ENCODE measurements around the gene MTUS2.

DNA sequence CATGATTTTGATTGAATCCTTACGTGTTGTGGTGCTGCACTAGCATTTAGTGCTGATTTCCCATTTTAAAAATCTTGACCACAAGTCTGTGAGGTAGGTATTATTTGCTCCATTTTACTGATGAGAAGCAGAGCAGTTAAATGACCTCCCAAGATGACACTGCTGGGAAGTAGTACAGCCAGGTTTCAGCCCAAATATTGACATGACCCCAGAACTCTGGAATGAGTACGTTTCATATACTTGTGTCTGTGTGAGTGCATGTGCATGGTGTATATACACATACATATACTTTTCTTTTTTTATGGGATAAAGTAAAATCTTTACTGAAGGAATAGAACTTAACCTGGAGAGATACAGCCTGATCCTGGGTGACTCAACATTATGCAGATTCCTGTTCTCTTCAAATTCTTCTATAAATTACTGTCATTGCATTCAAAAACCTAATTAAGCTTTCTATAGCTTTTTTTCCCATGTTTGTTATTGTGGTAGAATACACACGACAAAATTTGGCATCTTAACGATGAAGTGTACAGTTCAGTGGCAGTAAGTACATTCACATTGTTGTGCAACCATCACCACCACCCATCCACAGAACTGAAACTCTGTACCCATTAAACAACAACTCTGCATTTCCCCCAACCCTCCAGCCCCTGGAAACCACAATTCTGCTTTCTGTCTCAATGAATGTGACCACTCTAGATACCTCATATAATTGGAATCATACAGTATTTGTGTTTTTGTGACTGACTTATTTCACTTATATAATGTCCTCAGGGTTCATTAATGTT, 311.9 kb downstream of the MTUS2 start:
- no peak for TF ChIP-seq POLR2AphosphoS5 (IDR thresholded peaks at IDR 0.05; ENCODE audit: low read depth)
- TF ChIP-seq, protein P1, sequence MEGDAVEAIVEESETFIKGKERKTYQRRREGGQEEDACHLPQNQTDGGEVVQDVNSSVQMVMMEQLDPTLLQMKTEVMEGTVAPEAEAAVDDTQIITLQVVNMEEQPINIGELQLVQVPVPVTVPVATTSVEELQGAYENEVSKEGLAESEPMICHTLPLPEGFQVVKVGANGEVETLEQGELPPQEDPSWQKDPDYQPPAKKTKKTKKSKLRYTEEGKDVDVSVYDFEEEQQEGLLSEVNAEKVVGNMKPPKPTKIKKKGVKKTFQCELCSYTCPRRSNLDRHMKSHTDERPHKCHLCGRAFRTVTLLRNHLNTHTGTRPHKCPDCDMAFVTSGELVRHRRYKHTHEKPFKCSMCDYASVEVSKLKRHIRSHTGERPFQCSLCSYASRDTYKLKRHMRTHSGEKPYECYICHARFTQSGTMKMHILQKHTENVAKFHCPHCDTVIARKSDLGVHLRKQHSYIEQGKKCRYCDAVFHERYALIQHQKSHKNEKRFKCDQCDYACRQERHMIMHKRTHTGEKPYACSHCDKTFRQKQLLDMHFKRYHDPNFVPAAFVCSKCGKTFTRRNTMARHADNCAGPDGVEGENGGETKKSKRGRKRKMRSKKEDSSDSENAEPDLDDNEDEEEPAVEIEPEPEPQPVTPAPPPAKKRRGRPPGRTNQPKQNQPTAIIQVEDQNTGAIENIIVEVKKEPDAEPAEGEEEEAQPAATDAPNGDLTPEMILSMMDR (conservative IDR thresholded peaks at IDR 0.05; ENCODE audit: low read depth in 2 of 2): no peak
- no peak for TF ChIP-seq CREB1 (CRISPR knock-in tag; IDR thresholded peaks at IDR 0.05; ENCODE audit: low read depth)
- no peak for TF ChIP-seq EZH2 (IDR thresholded peaks at IDR 0.05; ENCODE audit: low read depth, unreplicated experiment)
- TF ChIP-seq, protein P2, sequence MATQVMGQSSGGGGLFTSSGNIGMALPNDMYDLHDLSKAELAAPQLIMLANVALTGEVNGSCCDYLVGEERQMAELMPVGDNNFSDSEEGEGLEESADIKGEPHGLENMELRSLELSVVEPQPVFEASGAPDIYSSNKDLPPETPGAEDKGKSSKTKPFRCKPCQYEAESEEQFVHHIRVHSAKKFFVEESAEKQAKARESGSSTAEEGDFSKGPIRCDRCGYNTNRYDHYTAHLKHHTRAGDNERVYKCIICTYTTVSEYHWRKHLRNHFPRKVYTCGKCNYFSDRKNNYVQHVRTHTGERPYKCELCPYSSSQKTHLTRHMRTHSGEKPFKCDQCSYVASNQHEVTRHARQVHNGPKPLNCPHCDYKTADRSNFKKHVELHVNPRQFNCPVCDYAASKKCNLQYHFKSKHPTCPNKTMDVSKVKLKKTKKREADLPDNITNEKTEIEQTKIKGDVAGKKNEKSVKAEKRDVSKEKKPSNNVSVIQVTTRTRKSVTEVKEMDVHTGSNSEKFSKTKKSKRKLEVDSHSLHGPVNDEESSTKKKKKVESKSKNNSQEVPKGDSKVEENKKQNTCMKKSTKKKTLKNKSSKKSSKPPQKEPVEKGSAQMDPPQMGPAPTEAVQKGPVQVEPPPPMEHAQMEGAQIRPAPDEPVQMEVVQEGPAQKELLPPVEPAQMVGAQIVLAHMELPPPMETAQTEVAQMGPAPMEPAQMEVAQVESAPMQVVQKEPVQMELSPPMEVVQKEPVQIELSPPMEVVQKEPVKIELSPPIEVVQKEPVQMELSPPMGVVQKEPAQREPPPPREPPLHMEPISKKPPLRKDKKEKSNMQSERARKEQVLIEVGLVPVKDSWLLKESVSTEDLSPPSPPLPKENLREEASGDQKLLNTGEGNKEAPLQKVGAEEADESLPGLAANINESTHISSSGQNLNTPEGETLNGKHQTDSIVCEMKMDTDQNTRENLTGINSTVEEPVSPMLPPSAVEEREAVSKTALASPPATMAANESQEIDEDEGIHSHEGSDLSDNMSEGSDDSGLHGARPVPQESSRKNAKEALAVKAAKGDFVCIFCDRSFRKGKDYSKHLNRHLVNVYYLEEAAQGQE (IDR thresholded peaks at IDR 0.05; ENCODE audit: unreplicated experiment): no peak
- TF ChIP-seq EZH2phosphoT487 (IDR thresholded peaks at IDR 0.05; ENCODE audit: unreplicated experiment): no peak
